Stomach (tissue), 4 donors: ENCODE measurements around the gene MAP3K13.

Experiments used
- CTCF ChIP-seq, 7 experiments: fragments of 450-650 bp in 4 of 7; fragments of 200-600 bp in 3 of 7; sonication (generic) in 3 of 7; IDR thresholded peaks; one replicate each; pipeline ENCODE4 v1.5.1; 2016 to 2019; ENCODE audit warnings: antibody characterized with exemption in 7 of 7, control low read depth in 2 of 7, mild to moderate bottlenecking in 1 of 7
- POLR2A ChIP-seq, 4 donors: fragments of 450-650 bp; IDR thresholded peaks; one replicate each; pipeline ENCODE4 v1.6.1; 2016; ENCODE audit warnings: antibody characterized with exemption in 4 of 4, control low read depth in 2 of 4, mild to moderate bottlenecking in 1 of 4, moderate library complexity in 1 of 4
- POLR2AphosphoS5 ChIP-seq, 3 donors: sonication (generic); formaldehyde crosslinking; IDR thresholded peaks; one replicate each; pipeline ENCODE4 v1.6.1; 2016; ENCODE audit warnings: antibody characterized with exemption in 3 of 3

GRCh38 chr3:185416513-185416912 lies 53.6 kb downstream of the MAP3K13 start:
- TF ChIP-seq CTCF (IDR thresholded peaks at IDR 0.05) (no peak), POLR2A (IDR thresholded peaks at IDR 0.05) (no peak), POLR2AphosphoS5 (IDR thresholded peaks at IDR 0.05) (no peak)
